HepG2 (cell line): ENCODE results near the gene CHPF. TPM values are rescaled to one million over a fixed set of nuclear protein-coding genes. Genes with fewer than 3 reads are reported as not detected.

Experiments
- HNRNPH1 ChIP-seq: fragments of 200-400 bp; formaldehyde crosslinking; optimal IDR thresholded peaks from 2 replicates; pipeline ENCODE3; 2017; ENCODE audit warnings: mild to moderate bottlenecking, low read depth, low read length
- IRF2 ChIP-seq: IDR thresholded peaks from 2 replicates; pipeline ENCODE4 v1.6.1; 2018; ENCODE audit warnings: missing genetic modification reagents, missing compliant biosample characterization
- JARID2 ChIP-seq: sonication (generic); formaldehyde crosslinking; IDR thresholded peaks from 2 replicates; pipeline ENCODE4 v1.8.1; 2023; ENCODE audit warnings: missing genetic modification reagents, inconsistent platforms; ENCODE audit not compliant: insufficient replicate concordance
- KLF13 ChIP-seq: sonication (generic); formaldehyde crosslinking; IDR thresholded peaks from 2 replicates; pipeline ENCODE4 v1.4.0; 2020; ENCODE audit warnings: mild to moderate bottlenecking, missing genetic modification reagents
- MEIS2 ChIP-seq: sonication (generic); formaldehyde crosslinking; IDR thresholded peaks from 2 replicates; pipeline ENCODE4 v1.9.0; 2021; ENCODE audit warnings: mild to moderate bottlenecking, missing genetic modification reagents
- SETDB1 ChIP-seq: sonication (generic); formaldehyde crosslinking; IDR thresholded peaks from 2 replicates; pipeline ENCODE4 v1.5.1; 2020; ENCODE audit warnings: missing genetic modification reagents, mild to moderate bottlenecking, borderline replicate concordance
- SP1 ChIP-seq, 2 experiments: fragments of 450-650 bp in 1 of 2; sonication (generic) in 1 of 2; formaldehyde crosslinking in 1 of 2; IDR thresholded peaks; 2 replicates each; pipeline versions ENCODE4 v1.4.0 to v1.6.1; 2016 to 2020; ENCODE audit warnings: missing genetic modification reagents in 1 of 2
- STAT6 ChIP-seq: sonication (generic); formaldehyde crosslinking; IDR thresholded peaks from 2 replicates; pipeline ENCODE4 v1.4.0; 2020; ENCODE audit warnings: missing genetic modification reagents, mild to moderate bottlenecking, borderline replicate concordance
- TBX2 ChIP-seq: sonication (generic); formaldehyde crosslinking; IDR thresholded peaks from 2 replicates; pipeline ENCODE4 v1.5.0; 2020; ENCODE audit warnings: missing genetic modification reagents, mild to moderate bottlenecking, borderline replicate concordance
- TOE1 ChIP-seq: sonication (generic); formaldehyde crosslinking; IDR thresholded peaks from 2 replicates; pipeline ENCODE4 v1.4.0; 2020; ENCODE audit warnings: mild to moderate bottlenecking, missing genetic modification reagents
- ZNF274 ChIP-seq: sonication (generic); formaldehyde crosslinking; IDR thresholded peaks from 2 replicates; pipeline ENCODE4 v1.5.1; 2020; ENCODE audit warnings: mild to moderate bottlenecking, missing genetic modification reagents
- ZNF350 ChIP-seq: sonication (generic); formaldehyde crosslinking; IDR thresholded peaks from 2 replicates; pipeline ENCODE4 v1.4.0; 2020; ENCODE audit warnings: mild to moderate bottlenecking, low read depth, missing genetic modification reagents, borderline replicate concordance
- ZNF354B ChIP-seq: sonication (generic); formaldehyde crosslinking; IDR thresholded peaks from 2 replicates; pipeline ENCODE4 v1.8.0; 2022; ENCODE audit warnings: mild to moderate bottlenecking, missing genetic modification reagents
- ZNF589 ChIP-seq: sonication (generic); formaldehyde crosslinking; conservative IDR thresholded peaks from 2 replicates; pipeline ENCODE4 v1.8.0; 2022; ENCODE audit warnings: mild to moderate bottlenecking, moderate library complexity, missing genetic modification reagents
- ZNF598 ChIP-seq: sonication (generic); formaldehyde crosslinking; IDR thresholded peaks from 2 replicates; pipeline ENCODE4 v1.5.1; 2020; ENCODE audit warnings: mild to moderate bottlenecking, missing genetic modification reagents, borderline replicate concordance
- polyA plus RNA-seq, 8 experiments: library from polyadenylated mRNA; depleted of rRNA in 3 of 8; stranded (reverse) in 7 of 8; unstranded in 1 of 8; fragments of >200 nt; fragmentation: Illumina TruSeq in 4 of 8; extraction: Trizol in 4 of 8; gene quantifications; 2 replicates each; pipeline versions ENCODE4 v1.2.1 to v1.2.3, GENCODE V29; 2011 to 2016; ENCODE audit warnings: low read depth in 4 of 8, missing spikeins in 1 of 8, mixed read lengths in 1 of 8; ENCODE audit not compliant: insufficient read depth in 1 of 8
- total RNA-seq, 5 experiments: library from RNA; depleted of rRNA; stranded (reverse); fragments of >200 nt; fragmentation: Illumina TruSeq; extraction: Trizol; gene quantifications; 2 replicates each; pipeline ENCODE4 v1.2.3, GENCODE V29; 2016; ENCODE audit warnings: low read depth in 1 of 5
- TF ChIP-seq, protein P1 (sequence below): IDR thresholded peaks from 2 replicates; pipeline ENCODE4 v1.6.1; 2016; ENCODE audit warnings: low read depth, borderline replicate concordance
- TF ChIP-seq, protein P2 (sequence below): IDR thresholded peaks from 2 replicates; pipeline ENCODE4 v1.6.1; 2016
- TF ChIP-seq, protein P3 (sequence below): conservative IDR thresholded peaks from 2 replicates; pipeline ENCODE4 v1.6.1; 2018; ENCODE audit warnings: missing genetic modification reagents

The CHPF gene
- total and polyA plus RNA-seq, 2 of the 13 experiments (the other 11 are each of a cell fraction or from before 2014, with no cell fraction given) = 79.6 to 111 TPM

DNA sequence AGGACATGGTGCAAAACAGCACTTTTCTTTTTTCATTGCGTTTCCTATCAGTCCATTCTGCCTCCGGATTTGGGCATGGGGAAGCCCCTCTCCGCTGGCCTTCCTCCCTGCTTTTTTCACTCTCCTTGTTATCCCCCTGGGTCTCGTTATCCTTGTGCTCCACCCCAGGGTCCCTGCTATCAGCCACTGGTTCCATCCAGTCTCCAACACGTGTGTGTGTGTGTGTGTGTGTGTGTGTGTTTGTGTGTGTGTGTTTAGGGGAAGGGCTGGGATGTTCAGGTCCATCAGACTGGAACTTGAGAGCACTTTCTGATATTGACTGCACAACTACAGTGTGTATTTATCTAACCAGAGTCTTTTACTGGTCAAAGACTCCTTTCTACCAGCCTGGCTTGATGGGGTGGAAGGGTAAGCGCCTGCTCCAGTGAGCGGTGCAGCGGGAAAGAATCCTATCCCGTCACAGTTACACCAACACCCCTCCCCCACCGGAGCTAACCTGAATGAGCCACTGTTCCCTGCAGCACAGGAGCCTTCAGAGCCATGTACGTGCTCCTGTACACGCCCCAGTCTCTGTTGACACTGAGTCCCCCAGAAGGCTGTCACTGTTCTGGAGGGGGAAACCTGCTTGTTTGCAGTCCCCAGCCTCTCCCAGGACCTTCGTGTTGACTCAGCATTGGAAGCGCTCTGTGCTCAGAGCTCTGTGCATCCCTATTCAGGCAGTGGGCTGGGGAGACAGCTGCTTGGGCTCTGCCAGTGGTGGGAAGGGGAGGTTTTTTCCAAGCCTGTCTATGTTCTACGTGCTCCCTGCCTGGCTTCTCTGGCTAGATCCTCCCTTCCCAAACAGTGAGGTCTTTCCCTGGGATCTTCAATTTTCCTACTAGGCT is 33.1 kb upstream of the CHPF start (continued):
- TF ChIP-seq ZNF598 (CRISPR knock-in tag) (peak; percentile 91; the same call in 1 of the 2 replicates), TOE1 (CRISPR knock-in tag) (0 out of 2 replicates have a peak, but pooled peaks have one; percentile 42), SP1 (IDR thresholded peaks at IDR 0.05) (no peak), SP1 (CRISPR knock-in tag; IDR thresholded peaks at IDR 0.05) (0 out of 2 replicates have a peak, but pooled peaks have one; percentile 28), JARID2 (peak; percentile 74), IRF2 (CRISPR knock-in tag) (peak; percentile 98), ZNF274 (CRISPR knock-in tag) (0 out of 2 replicates have a peak, but pooled peaks have one; percentile 62), ZNF354B (CRISPR knock-in tag) (peak; percentile 51; the same call in 1 of the 2 replicates), SETDB1 (CRISPR knock-in tag) (no peak), KLF13 (no peak), STAT6 (peak; percentile 35; the same call in 1 of the 2 replicates), TBX2 (CRISPR knock-in tag) (peak; percentile 98), MEIS2 (CRISPR knock-in tag) (peak; percentile 98), ZNF350 (CRISPR knock-in tag) (peak; percentile 96), HNRNPH1 (peak; percentile 79), ZNF589 (CRISPR knock-in tag) (peak; percentile 98)
- TF ChIP-seq, protein P1, sequence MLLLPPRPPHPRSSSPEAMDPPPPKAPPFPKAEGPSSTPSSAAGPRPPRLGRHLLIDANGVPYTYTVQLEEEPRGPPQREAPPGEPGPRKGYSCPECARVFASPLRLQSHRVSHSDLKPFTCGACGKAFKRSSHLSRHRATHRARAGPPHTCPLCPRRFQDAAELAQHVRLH (CRISPR knock-in tag) = peak; percentile 95; the same call in 1 of the 2 replicates
- TF ChIP-seq, protein P2, sequence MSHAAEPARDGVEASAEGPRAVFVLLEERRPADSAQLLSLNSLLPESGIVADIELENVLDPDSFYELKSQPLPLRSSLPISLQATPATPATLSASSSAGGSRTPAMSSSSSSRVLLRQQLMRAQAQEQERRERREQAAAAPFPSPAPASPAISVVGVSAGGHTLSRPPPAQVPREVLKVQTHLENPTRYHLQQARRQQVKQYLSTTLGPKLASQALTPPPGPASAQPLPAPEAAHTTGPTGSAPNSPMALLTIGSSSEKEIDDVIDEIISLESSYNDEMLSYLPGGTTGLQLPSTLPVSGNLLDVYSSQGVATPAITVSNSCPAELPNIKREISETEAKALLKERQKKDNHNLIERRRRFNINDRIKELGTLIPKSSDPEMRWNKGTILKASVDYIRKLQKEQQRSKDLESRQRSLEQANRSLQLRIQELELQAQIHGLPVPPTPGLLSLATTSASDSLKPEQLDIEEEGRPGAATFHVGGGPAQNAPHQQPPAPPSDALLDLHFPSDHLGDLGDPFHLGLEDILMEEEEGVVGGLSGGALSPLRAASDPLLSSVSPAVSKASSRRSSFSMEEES (CRISPR knock-in tag) = peak; percentile 82
- TF ChIP-seq, protein P3, sequence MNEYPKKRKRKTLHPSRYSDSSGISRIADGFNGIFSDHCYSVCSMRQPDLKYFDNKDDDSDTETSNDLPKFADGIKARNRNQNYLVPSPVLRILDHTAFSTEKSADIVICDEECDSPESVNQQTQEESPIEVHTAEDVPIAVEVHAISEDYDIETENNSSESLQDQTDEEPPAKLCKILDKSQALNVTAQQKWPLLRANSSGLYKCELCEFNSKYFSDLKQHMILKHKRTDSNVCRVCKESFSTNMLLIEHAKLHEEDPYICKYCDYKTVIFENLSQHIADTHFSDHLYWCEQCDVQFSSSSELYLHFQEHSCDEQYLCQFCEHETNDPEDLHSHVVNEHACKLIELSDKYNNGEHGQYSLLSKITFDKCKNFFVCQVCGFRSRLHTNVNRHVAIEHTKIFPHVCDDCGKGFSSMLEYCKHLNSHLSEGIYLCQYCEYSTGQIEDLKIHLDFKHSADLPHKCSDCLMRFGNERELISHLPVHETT = peak; percentile 78
